Measurements from ENCODE around the gene CC2D2B. TPM values are rescaled to one million over a fixed set of nuclear protein-coding genes. Genes with fewer than 3 reads are reported as not detected.
"Not testable (repeated sequence)": the region's sequence is repeated elsewhere in the genome, so short reads cannot be mapped to it uniquely, and the experiment has no call there.

CC2D2B gene
- total RNA-seq, 1 donor from 2014 or later = 0.46 TPM

GRCh38 chr10:95987685-95988426, 80.1 kb downstream of the CC2D2B start:
- Mint-ChIP-seq H3K36me3 (ENCODE audit: unreplicated experiment) (no peaks in the 10 kb centered on the region), H3K27me3 (ENCODE audit: unreplicated experiment) (peaks cover 37% of the 10 kb centered on the region)
- DNase-seq (ENCODE audit: extremely low spot score, unreplicated experiment) = no peak

GRCh38 chr10:95988702-95989101, 80.9 kb downstream of the CC2D2B start:
- Mint-ChIP-seq H3K9me3 (ENCODE audit: unreplicated experiment) (no peaks in the 10 kb centered on the region), H3K27ac (ENCODE audit: unreplicated experiment) (no peak overlapping the region), H3K27me3 (ENCODE audit: unreplicated experiment) (peaks cover 37% of the 10 kb centered on the region), H3K36me3 (ENCODE audit: unreplicated experiment) (no peaks in the 10 kb centered on the region), H3K4me3 (ENCODE audit: unreplicated experiment) (no peak overlapping the region), H3K4me1 (ENCODE audit: unreplicated experiment) (no peaks in the 10 kb centered on the region)
- no peak for TF ChIP-seq CTCF (IDR thresholded peaks at IDR 0.05)
- DNase-seq (ENCODE audit: extremely low spot score, unreplicated experiment) = no peak

More at GRCh38 chr10:95987685-95988426, 80.1 kb downstream of the CC2D2B start:
- Mint-ChIP-seq H3K4me3 (ENCODE audit: unreplicated experiment) (no peak overlapping the region), H3K9me3 (ENCODE audit: unreplicated experiment) (no peaks in the 10 kb centered on the region), H3K27ac (ENCODE audit: unreplicated experiment) (no peak overlapping the region), H3K4me1 (ENCODE audit: unreplicated experiment) (no peaks in the 10 kb centered on the region)
- TF ChIP-seq CTCF (IDR thresholded peaks at IDR 0.05) = no peak

GRCh38 chr10:95994376-95994775, 86.6 kb downstream of the CC2D2B start:
- H3K4me3 Mint-ChIP-seq (ENCODE audit: unreplicated experiment); H3K27ac Mint-ChIP-seq (ENCODE audit: unreplicated experiment); H3K4me1 Mint-ChIP-seq (ENCODE audit: unreplicated experiment); H3K36me3 Mint-ChIP-seq (ENCODE audit: unreplicated experiment); H3K9me3 Mint-ChIP-seq (ENCODE audit: unreplicated experiment); DNase-seq (ENCODE audit: extremely low spot score, unreplicated experiment): not testable (repeated sequence)
- H3K27me3 Mint-ChIP-seq (ENCODE audit: unreplicated experiment) = peaks cover 14% of the 10 kb centered on the region

- no peaks in the 10 kb centered on the region for H3K4me1 Mint-ChIP-seq (ENCODE audit: unreplicated experiment)
- TF ChIP-seq CTCF (IDR thresholded peaks at IDR 0.05) = no peak
- H3K27ac Mint-ChIP-seq (ENCODE audit: unreplicated experiment) = no peak overlapping the region
- DNase-seq (ENCODE audit: extremely low spot score, unreplicated experiment) = no peak
- H3K4me3 Mint-ChIP-seq (ENCODE audit: unreplicated experiment) = no peak overlapping the region
- no peaks in the 10 kb centered on the region for H3K36me3 Mint-ChIP-seq (ENCODE audit: unreplicated experiment)
- no peaks in the 10 kb centered on the region for H3K9me3 Mint-ChIP-seq (ENCODE audit: unreplicated experiment)
- peaks cover 2% of the 10 kb centered on the region for H3K27me3 Mint-ChIP-seq (ENCODE audit: unreplicated experiment)
Observed at GRCh38 chr10:95998255-95998784, 90.5 kb downstream of the CC2D2B start.

GRCh38 chr10:96013956-96014355, 106.2 kb downstream of the CC2D2B start:
- Mint-ChIP-seq H3K36me3 (ENCODE audit: unreplicated experiment) (no peaks in the 10 kb centered on the region), H3K27ac (ENCODE audit: unreplicated experiment) (no peak overlapping the region), H3K4me3 (ENCODE audit: unreplicated experiment) (no peak overlapping the region), H3K9me3 (ENCODE audit: unreplicated experiment) (no peaks in the 10 kb centered on the region), H3K4me1 (ENCODE audit: unreplicated experiment) (no peaks in the 10 kb centered on the region), H3K27me3 (ENCODE audit: unreplicated experiment) (peaks cover 44% of the 10 kb centered on the region)
- no peak for TF ChIP-seq CTCF (IDR thresholded peaks at IDR 0.05)
- DNase-seq (ENCODE audit: extremely low spot score, unreplicated experiment) = no peak

Measured in osteocyte (in vitro differentiated cells).